ENCODE measurements around the gene TANC1. TPM values are rescaled to one million over a fixed set of nuclear protein-coding genes. Genes with fewer than 3 reads are reported as not detected.

TANC1 gene
- total and polyA plus RNA-seq, 2 of the 4 experiments (the other 2 are of a cell fraction) = 10.2 to 12.9 TPM

- peaks cover 30% of the 10 kb centered on the region for H3K36me3 ChIP-seq (ENCODE audit: control insufficient read depth, insufficient read depth, low read length)
Measured at GRCh38 chr2:159199236-159199635, 230.8 kb downstream of the TANC1 start.

More at GRCh38 chr2:159199236-159199635, 230.8 kb downstream of the TANC1 start:
- no peak overlapping the region for H3K18ac ChIP-seq (ENCODE audit: low read depth, low read length)
- H3K23ac ChIP-seq (ENCODE audit: low read depth, low read length) = no peak overlapping the region
- ATAC-seq (ENCODE audit: low read depth) (no peak), DNase-seq (no peak)
- H2AFZ ChIP-seq (replicated peaks; ENCODE audit: low read length, poor library complexity) = no peak overlapping the region
- no TSS peak for BruUV-seq (replicated peaks)
- H3K9me3 ChIP-seq (ENCODE audit: control insufficient read depth, insufficient read depth, low read length) = no peaks in the 10 kb centered on the region
- H3K4me1 ChIP-seq (ENCODE audit: control insufficient read depth, insufficient read depth, low read length) = peaks cover 13% of the 10 kb centered on the region
- CTCF ChIA-PET = no interaction called here
- WGBS, 2 experiments (ENCODE audit: extremely low coverage in 2 of 2, insufficient read length in 1 of 2) = 100% methylated on average over 2 of the region's 9 CpGs; no CpG with 5 or more reads in 1 of the 2 experiments
- H3K27me3 ChIP-seq (ENCODE audit: control insufficient read depth, insufficient read depth, low read length) = no peaks in the 10 kb centered on the region
- no peak overlapping the region for H3K4me2 ChIP-seq (ENCODE audit: low read depth, low read length)
- no peak overlapping the region for H2BK5ac ChIP-seq (ENCODE audit: low read depth, low read length, poor library complexity, severe bottlenecking)
- peaks cover 0 to 11% of the 10 kb centered on the region in 2 experiments; a peak in 2 of 4 replicates for H3K79me1 ChIP-seq (ENCODE audit: low read depth in 1 of 2, low read length in 2 of 2)
- H2BK15ac ChIP-seq (ENCODE audit: low read depth, low read length) = no peak overlapping the region
- in situ Hi-C loops (cut with MboI; ENCODE audit: low sequenced_read_pairs) = no loop called here
- H3K4ac ChIP-seq (ENCODE audit: low read depth, low read length) = no peak overlapping the region
- H2AK5ac ChIP-seq (ENCODE audit: low read depth, low read length) = no peak overlapping the region
- no peak overlapping the region for H3K27ac ChIP-seq (ENCODE audit: insufficient read depth, low read length)
- no peak overlapping the region for H3K4me3 ChIP-seq (ENCODE audit: insufficient read depth, low read depth, low read length)
- no peak overlapping the region for H2BK20ac ChIP-seq (ENCODE audit: low read depth, low read length)
- TF ChIP-seq CHD1 (IDR thresholded peaks at IDR 0.05; ENCODE audit: low read depth, low read length) (no peak), RCOR1 (IDR thresholded peaks at IDR 0.05; ENCODE audit: insufficient replicate concordance, low read length) (no peak), USF2 (IDR thresholded peaks at IDR 0.05; ENCODE audit: low read depth, low read length) (no peak), RFX5 (IDR thresholded peaks at IDR 0.05; ENCODE audit: low read depth, low read length) (no peak), ELK1 (IDR thresholded peaks at IDR 0.05; ENCODE audit: borderline replicate concordance, low read depth, low read length) (no peak), SMC3 (IDR thresholded peaks at IDR 0.05; ENCODE audit: low read depth, low read length) (no peak), MAFK (IDR thresholded peaks at IDR 0.05; ENCODE audit: low read depth, low read length) (no peak), FOS (IDR thresholded peaks at IDR 0.05; ENCODE audit: low read depth, low read length) (no peak), CTCF (conservative IDR thresholded peaks at IDR 0.05; ENCODE audit: low read depth, low read length) (no peak)
- no peak overlapping the region for H4K5ac ChIP-seq (ENCODE audit: low read depth, low read length)
- peaks cover 8% of the 10 kb centered on the region; the same call in 1 of the 2 replicates for H4K20me1 ChIP-seq (ENCODE audit: insufficient read depth, low read length)
- no peak overlapping the region for H4K8ac ChIP-seq (ENCODE audit: low read depth in 2 of 2, low read length in 2 of 2)
- H3K9ac ChIP-seq (ENCODE audit: low read depth, low read length) = no peak overlapping the region
- no peak overlapping the region for H4K91ac ChIP-seq (ENCODE audit: insufficient read depth, low read depth, low read length)
- intact Hi-C loops (cut with micrococcal nuclease) = no loop called here
- peaks cover 31% of the 10 kb centered on the region for H3K9me1 ChIP-seq (ENCODE audit: insufficient read depth, low read length)
- H2BK120ac ChIP-seq (ENCODE audit: low read depth, low read length) = no peak overlapping the region
- H3K14ac ChIP-seq (replicated peaks; ENCODE audit: low read depth, low read length) = no peak overlapping the region
- dilution Hi-C loops (cut with HindIII; ENCODE audit: low sequenced_read_pairs, unreplicated experiment) = no loop called here
- no peak overlapping the region for H3K56ac ChIP-seq (ENCODE audit: extremely low read depth, insufficient read depth, low read length)
- POLR2A ChIA-PET (ENCODE audit: unreplicated experiment) = no interaction called here
- H2AK9ac ChIP-seq (replicated peaks; ENCODE audit: low read depth, low read length, poor library complexity) = no peak overlapping the region

Measured in IMR-90 (cell line).